NCI-H146 (cell line): ENCODE measurements around the gene HLA-E.
"Not testable (repeated sequence)": the region's sequence is repeated elsewhere in the genome, so short reads cannot be mapped to it uniquely, and the experiment has no call there.

ENCODE experiments used
- DNase-seq: peaks from one replicate; lab custom pipeline; 2025; lab: John Stamatoyannopoulos, UW

The HLA-E gene

GRCh38 chr6:30489081-30490025 lies at the start of gene HLA-E:
HLA-E (plus strand) TSS chr6:30489509; CDS start chr6:30489532, 23 bp downstream.
- DNase-seq, result peak; percentile 78

- no peak for DNase-seq
Observed at GRCh38 chr6:30441171-30441570, 48.1 kb upstream of the HLA-E start.

- DNase-seq, result no peak
Observed at GRCh38 chr6:30443657-30444450, 45.5 kb upstream of the HLA-E start.

GRCh38 chr6:30444451-30444742 lies 44.9 kb upstream of the HLA-E start:
- no peak for DNase-seq

GRCh38 chr6:30446259-30446658 lies 43.0 kb upstream of the HLA-E start:
- no peak for DNase-seq

GRCh38 chr6:30447237-30447636 lies 42.1 kb upstream of the HLA-E start:
- DNase-seq, result no peak

- no peak for DNase-seq
Observed at GRCh38 chr6:30450548-30450908, 38.8 kb upstream of the HLA-E start.

- peak; percentile 5 for DNase-seq
Observed at GRCh38 chr6:30450909-30451841, 38.1 kb upstream of the HLA-E start.

GRCh38 chr6:30452736-30453507 lies 36.4 kb upstream of the HLA-E start:
- no peak for DNase-seq

GRCh38 chr6:30453508-30454116 lies 35.7 kb upstream of the HLA-E start:
- DNase-seq, result peak; percentile 59

- no peak for DNase-seq
Observed at GRCh38 chr6:30459145-30459544, 30.2 kb upstream of the HLA-E start.

- DNase-seq, result no peak
Observed at GRCh38 chr6:30461055-30461454, 28.3 kb upstream of the HLA-E start.

- no peak for DNase-seq
Observed at GRCh38 chr6:30462482-30462881, 26.8 kb upstream of the HLA-E start.

GRCh38 chr6:30463242-30463641 lies 26.1 kb upstream of the HLA-E start:
- no peak for DNase-seq

- no peak for DNase-seq
Observed at GRCh38 chr6:30463651-30464618, 25.4 kb upstream of the HLA-E start.

- no peak for DNase-seq
Observed at GRCh38 chr6:30465595-30466306, 23.6 kb upstream of the HLA-E start.

- DNase-seq, result no peak
Observed at GRCh38 chr6:30470968-30471367, 18.3 kb upstream of the HLA-E start.

- not testable (repeated sequence) for DNase-seq
Observed at GRCh38 chr6:30475116-30475515, 14.2 kb upstream of the HLA-E start.

- DNase-seq, result no peak
Observed at GRCh38 chr6:30480536-30481156, 8.7 kb upstream of the HLA-E start.
